ENCODE measurements around the gene RNF181.

GRCh38 chr2:85578243-85579180 lies 17.0 kb upstream of the RNF181 start:
- TF ChIP-seq CTCF (IDR thresholded peaks at IDR 0.05; ENCODE audit: insufficient read depth, low read length) (no peak), REST (IDR thresholded peaks at IDR 0.05; ENCODE audit: insufficient replicate concordance, low read depth) (peak; percentile 24), GABPA (IDR thresholded peaks at IDR 0.05; ENCODE audit: low read depth) (no peak)
